Esophagus squamous epithelium (tissue), 5 donors: ENCODE data around the gene SMYD2. TPM values are rescaled to one million over a fixed set of nuclear protein-coding genes. Genes with fewer than 3 reads are reported as not detected.

Experiments used
- DNase-seq: peaks from one replicate; lab custom pipeline; 2025; lab: John Stamatoyannopoulos, UW
- H3K27ac ChIP-seq, 4 donors: fragments of 200-600 bp; sonication (generic); one replicate each; pipeline ENCODE4 v1.5.1; 2016 to 2019; ENCODE audit warnings: mild to moderate bottlenecking in 1 of 4
- H3K27me3 ChIP-seq, 4 donors: fragments of 200-600 bp; sonication (generic); 1 replicate in 3 of 4; 2 replicates in 1 of 4; pipeline versions ENCODE4 v1.5.1 to v1.6.0; 2017 to 2021; ENCODE audit warnings: antibody characterized with exemption in 1 of 4
- H3K36me3 ChIP-seq, 3 donors: fragments of 200-600 bp; sonication (generic); one replicate each; pipeline ENCODE4 v1.5.1; 2016 to 2019
- H3K4me1 ChIP-seq, 3 donors: fragments of 200-600 bp; sonication (generic); one replicate each; pipeline ENCODE4 v1.5.1; 2017 to 2019
- H3K4me3 ChIP-seq, 4 donors: fragments of 200-600 bp; sonication (generic); 1 replicate in 3 of 4; 2 replicates in 1 of 4; pipeline ENCODE4 v1.5.1; 2016 to 2019; ENCODE audit warnings: mild to moderate bottlenecking in 2 of 4, moderate library complexity in 1 of 4
- H3K9me3 ChIP-seq, 3 donors: fragments of 200-600 bp; sonication (generic); one replicate each; pipeline ENCODE4 v1.5.1; 2016 to 2019
- POLR2A ChIP-seq, 4 donors: fragments of 450-650 bp; IDR thresholded peaks; one replicate each; pipeline ENCODE4 v1.6.1; 2017; ENCODE audit warnings: antibody characterized with exemption in 4 of 4, mild to moderate bottlenecking in 4 of 4, moderate library complexity in 3 of 4
- WGBS, 2 donors: methylation state at CpG; one replicate each; pipeline ENCODE4 v1.1.5; 2018; 5-methylcytosine and 5-hydroxymethylcytosine counted together
- intact Hi-C: fragments of 100-400 bp; cut with DNase I; formaldehyde crosslinking; loops from one replicate; pipeline ENCODE4 v1.15.0; 2022
- total RNA-seq, 4 donors: library from RNA; depleted of rRNA; stranded (reverse); fragments of >200 nt; gene quantifications; one replicate each; pipeline ENCODE4 v1.1.0, GENCODE V29; 2016
- TF ChIP-seq, protein P1 (sequence below), 6 experiments: fragments of 450-650 bp in 4 of 6; fragments of 200-600 bp in 2 of 6; sonication (generic) in 2 of 6; IDR thresholded peaks; one replicate each; pipeline ENCODE4 v1.5.1; 2016 to 2019; ENCODE audit warnings: antibody characterized with exemption in 6 of 6, mild to moderate bottlenecking in 4 of 6, moderate library complexity in 4 of 6
- donor health status: DM: yes; HTN: yes; CAD: no.

Gene SMYD2
- total RNA-seq, 4 donors from 2014 or later, result 19.0 to 35.5 (median 30.4) TPM

DNA sequence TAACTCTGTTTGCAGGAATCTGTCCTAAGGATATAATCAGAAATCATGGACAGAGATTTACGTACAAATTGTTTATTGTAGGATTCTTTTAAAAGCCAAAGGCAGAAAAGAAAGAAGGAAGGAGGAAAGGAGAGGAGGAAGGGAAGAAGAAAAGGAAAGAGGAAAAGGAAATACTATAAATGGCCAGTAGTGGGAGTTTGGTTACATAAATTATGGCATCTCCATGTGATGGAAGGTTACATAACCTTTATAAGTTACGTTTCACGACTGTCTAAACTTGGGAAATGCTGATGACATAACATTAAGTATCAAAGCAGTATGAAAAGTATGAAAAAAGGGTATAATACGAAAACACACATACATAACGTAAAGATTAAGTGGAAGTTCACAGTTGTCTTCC, 39.0 kb downstream of the SMYD2 start:
- Histone ChIP-seq H3K4me3 (no peak overlapping the region), H3K9me3 (no peaks in the 10 kb centered on the region), H3K27me3 (no peaks in the 10 kb centered on the region), H3K4me1 (no peaks in the 10 kb centered on the region), H3K27ac (no peak overlapping the region), H3K36me3 (peaks cover 0 to 63% (median 0%) of the 10 kb centered on the region in 3 donors)
- TF ChIP-seq, protein P1, sequence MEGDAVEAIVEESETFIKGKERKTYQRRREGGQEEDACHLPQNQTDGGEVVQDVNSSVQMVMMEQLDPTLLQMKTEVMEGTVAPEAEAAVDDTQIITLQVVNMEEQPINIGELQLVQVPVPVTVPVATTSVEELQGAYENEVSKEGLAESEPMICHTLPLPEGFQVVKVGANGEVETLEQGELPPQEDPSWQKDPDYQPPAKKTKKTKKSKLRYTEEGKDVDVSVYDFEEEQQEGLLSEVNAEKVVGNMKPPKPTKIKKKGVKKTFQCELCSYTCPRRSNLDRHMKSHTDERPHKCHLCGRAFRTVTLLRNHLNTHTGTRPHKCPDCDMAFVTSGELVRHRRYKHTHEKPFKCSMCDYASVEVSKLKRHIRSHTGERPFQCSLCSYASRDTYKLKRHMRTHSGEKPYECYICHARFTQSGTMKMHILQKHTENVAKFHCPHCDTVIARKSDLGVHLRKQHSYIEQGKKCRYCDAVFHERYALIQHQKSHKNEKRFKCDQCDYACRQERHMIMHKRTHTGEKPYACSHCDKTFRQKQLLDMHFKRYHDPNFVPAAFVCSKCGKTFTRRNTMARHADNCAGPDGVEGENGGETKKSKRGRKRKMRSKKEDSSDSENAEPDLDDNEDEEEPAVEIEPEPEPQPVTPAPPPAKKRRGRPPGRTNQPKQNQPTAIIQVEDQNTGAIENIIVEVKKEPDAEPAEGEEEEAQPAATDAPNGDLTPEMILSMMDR (IDR thresholded peaks at IDR 0.05), result peak in 1 of 6 experiments; percentile 27
- no peak for TF ChIP-seq POLR2A (IDR thresholded peaks at IDR 0.05)
- intact Hi-C loops, result no loop called here
- 79 to 86% methylated on average over 5 of the region's 5 CpGs for WGBS, 2 donors
- no peak for DNase-seq

DNA sequence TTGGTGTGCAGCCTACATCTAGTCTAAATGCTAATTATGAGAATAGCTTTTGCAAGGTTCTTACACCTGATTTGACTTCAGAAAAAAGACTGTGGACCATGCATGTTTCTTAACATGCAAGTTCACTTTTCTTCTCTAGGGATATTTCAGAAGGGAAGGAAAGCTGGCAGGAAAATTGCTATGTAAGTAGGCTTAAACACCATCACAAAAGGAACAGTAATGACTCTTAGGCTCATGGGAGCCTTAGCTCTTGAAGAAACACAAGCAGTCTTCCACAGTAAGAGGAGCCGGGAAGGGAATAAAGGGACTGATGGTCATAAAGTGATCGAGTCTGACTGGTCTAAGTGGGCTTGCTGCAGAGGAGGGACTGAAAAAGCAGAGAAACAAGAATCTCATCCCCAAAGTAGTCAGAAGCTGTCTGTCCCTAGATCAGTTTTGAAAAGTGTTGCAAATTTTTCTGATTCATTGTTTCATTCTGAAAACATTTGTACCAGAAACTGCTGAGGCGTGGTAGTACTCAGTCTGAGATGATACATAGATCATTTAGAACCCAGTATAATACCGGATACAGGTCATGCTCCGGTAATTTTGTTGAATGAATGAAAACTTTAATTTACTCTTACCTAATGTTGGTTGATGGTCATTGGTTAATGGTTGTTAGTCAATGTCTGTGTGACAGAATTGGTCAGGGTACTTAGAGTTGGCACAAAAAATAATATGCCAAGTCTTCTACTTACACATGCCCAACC, 40.9 kb downstream of the SMYD2 start:
- DNase-seq, result no peak
- intact Hi-C loops, result no loop called here
- peaks cover 0 to 62% (median 0%) of the 10 kb centered on the region in 3 donors for H3K36me3 ChIP-seq
- no peak overlapping the region for H3K27ac ChIP-seq
- H3K4me1 ChIP-seq, result no peaks in the 10 kb centered on the region
- TF ChIP-seq, protein P1 (IDR thresholded peaks at IDR 0.05), result no peak
- 72 to 73% methylated on average over 5 of the region's 5 CpGs for WGBS, 2 donors
- H3K27me3 ChIP-seq, result no peaks in the 10 kb centered on the region
- no peaks in the 10 kb centered on the region for H3K9me3 ChIP-seq
- H3K4me3 ChIP-seq, result no peak overlapping the region

DNA sequence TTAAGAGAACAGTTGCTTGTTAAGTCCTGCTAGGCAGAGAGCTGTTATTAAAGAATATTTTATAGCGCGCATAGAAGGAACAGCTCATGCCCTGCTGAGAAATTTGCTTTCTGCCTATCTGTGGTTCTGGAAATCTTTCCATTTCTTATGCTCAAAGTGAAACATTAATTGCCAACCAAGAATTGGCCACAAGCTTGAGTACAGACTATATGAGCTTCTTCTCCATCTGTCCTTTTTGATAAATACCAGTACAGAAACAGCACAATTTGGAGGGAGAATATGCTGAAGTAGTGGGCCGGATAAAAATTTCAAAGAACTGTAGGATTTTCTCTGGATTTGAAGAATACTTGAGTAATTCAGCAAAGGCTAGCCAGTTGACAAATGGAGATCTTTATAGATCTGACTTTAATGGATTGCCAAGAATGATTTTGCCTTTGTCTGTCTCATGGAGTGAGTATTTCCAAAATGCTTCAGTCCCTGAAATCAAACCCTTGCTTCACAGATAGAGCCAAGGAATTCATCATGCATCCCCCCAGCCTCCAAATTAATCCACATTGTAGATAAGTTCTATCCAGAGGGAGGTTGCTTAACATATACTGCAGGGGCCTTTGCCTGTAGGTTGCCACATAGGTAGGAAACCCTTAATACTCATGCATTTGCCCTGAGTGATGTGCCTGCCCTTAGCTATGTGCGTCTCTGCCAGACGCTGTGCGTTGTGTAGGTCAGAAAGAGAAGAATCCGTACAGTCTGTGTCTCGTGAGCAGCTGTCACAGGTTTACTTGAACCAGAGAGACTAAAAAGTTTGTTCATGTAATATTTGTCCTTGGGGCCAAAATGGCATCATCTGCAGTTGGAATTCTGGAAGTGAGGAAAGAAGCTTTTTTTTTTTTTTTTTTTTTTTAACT, 44.2 kb downstream of the SMYD2 start:
- Histone ChIP-seq H3K9me3 (no peaks in the 10 kb centered on the region), H3K27ac (no peak overlapping the region), H3K4me3 (no peak overlapping the region), H3K4me1 (peaks cover 4 to 16% (median 10%) of the 10 kb centered on the region in 3 donors), H3K36me3 (peaks cover 0 to 50% (median 0%) of the 10 kb centered on the region in 3 donors), H3K27me3 (no peaks in the 10 kb centered on the region)
- TF ChIP-seq POLR2A (IDR thresholded peaks at IDR 0.05), result no peak
- TF ChIP-seq, protein P1 (IDR thresholded peaks at IDR 0.05), result no peak
- intact Hi-C loops, result loop anchor here (5.0 kb wide), 1 partner anchor 63 kb away; no protein-coding TSS in a partner anchor
- 88 to 95% methylated on average over 8 of the region's 8 CpGs for WGBS, 2 donors
- DNase-seq, result no peak

DNA sequence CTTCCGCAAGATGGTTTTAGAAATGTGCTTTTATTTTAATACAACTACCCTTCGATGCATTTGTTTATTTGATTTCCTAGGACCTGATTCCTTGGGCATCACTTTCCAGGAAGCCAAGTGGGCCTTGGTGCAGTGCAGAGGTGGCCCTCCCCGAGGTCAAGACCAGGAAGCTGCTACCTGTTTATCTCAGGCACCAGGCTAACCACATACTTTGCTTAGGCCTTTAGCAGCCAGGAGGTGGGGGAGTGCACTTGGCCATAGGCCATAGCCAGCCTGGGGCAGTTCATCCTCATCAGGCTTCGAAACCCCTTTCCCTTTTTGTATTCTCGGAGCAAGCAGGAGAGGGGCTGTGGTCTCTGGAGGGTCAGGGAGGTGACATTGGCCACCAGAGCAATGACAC, 45.4 kb downstream of the SMYD2 start:
- no peak for TF ChIP-seq POLR2A (IDR thresholded peaks at IDR 0.05)
- TF ChIP-seq, protein P1 (IDR thresholded peaks at IDR 0.05), result no peak
- no peak overlapping the region for H3K27ac ChIP-seq
- peaks cover 10 to 29% (median 19%) of the 10 kb centered on the region in 3 donors for H3K4me1 ChIP-seq
- no peaks in the 10 kb centered on the region for H3K27me3 ChIP-seq
- H3K9me3 ChIP-seq, result no peaks in the 10 kb centered on the region
- intact Hi-C loops, result loop anchor here (5.0 kb wide), 1 partner anchor 64 kb away; no protein-coding TSS in a partner anchor
- DNase-seq, result no peak
- 52 to 73% methylated on average over 3 to 4 of the region's 5 CpGs for WGBS, 2 donors
- H3K4me3 ChIP-seq, result no peak overlapping the region
- peaks cover 0 to 43% (median 0%) of the 10 kb centered on the region in 3 donors for H3K36me3 ChIP-seq
